Measurements from ENCODE around the gene NDNF. TPM values are rescaled to one million over a fixed set of nuclear protein-coding genes. Genes with fewer than 3 reads are reported as not detected.

NDNF gene
- not detected in 2 replicates for total RNA-seq

DNA sequence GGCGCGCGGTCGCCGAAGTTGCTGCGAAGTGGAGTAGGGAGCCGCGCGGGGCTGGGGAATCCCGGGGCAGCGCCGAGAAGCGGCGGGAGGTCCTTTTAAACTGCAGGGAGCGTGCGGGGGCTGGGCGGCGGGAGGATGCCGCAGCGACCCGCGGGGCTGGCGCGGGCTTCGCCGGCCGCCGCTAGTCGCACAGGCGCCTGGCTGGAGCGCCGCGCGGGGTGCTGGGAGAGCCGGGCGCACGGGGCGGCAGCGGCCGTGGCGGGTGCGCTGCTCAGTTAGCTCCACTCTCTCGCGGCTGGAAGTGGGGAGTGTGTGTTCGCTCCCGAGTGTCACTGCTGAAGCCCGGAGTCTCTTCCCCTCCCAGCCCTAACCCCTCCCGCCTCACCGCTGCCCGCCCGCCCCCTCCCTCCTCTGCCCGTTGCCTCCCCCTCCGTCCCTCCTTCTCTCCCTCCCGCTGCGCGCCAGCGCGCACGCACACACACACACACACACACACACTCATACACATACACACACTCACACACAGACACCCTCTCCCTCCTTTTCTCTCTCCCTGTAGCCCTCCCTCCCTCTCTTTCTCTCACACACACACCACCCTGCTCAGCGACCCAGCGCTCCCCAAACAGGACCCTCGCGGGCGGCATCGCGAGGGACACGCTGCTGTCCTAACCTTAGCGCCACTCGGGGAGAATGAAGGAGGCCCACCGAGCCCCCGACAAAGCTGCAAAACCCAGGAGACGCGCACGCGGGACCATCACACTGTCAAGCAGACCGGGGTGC is at the start of gene NDNF:
Gene NDNF, minus strand, starts transcription at position 312 of the 780 bp plus-strand sequence. CDS start 26,698 bp downstream, outside the sequence.

Other genes with a start within 250 kb of the NDNF start
- 8.2 and 9.9 TPM in 2 replicates for gene PRDM5, start 149.8 kb downstream of the NDNF start, total RNA-seq
- gene TNIP3, start 91.8 kb upstream of the NDNF start, total RNA-seq = 0.76 TPM in 1 of 2 replicates, not detected in the other

Measured in vein endothelial cell (primary cell).